SJCRH30 (cell line): ENCODE results near the gene UACA. TPM values are rescaled to one million over a fixed set of nuclear protein-coding genes. Genes with fewer than 3 reads are reported as not detected.
A peak's percentile ranks its signal among the peaks of the same experiment; 100 is the strongest.
"Not testable (repeated sequence)": the region's sequence is repeated elsewhere in the genome, so short reads cannot be mapped to it uniquely, and the experiment has no call there.

Source experiments
- DNase-seq, 2 experiments: peaks; one replicate each; pipeline ENCODE4 v3.0.0-alpha.2; 2015 to 2020
- H3K27ac ChIP-seq: fragments of 250-450 bp; sonication (Bioruptor Pico); 2 replicates; pipeline ENCODE4 v1.5.1; 2020; ENCODE audit warnings: mild to moderate bottlenecking, moderate library complexity
- H3K27me3 ChIP-seq: fragments of 250-450 bp; sonication (Bioruptor Pico); 2 replicates; pipeline ENCODE4 v1.5.1; 2020; ENCODE audit warnings: mild to moderate bottlenecking, moderate library complexity
- H3K36me3 ChIP-seq: fragments of 250-450 bp; sonication (Bioruptor Pico); 2 replicates; pipeline ENCODE4 v1.5.1; 2020; ENCODE audit warnings: mild to moderate bottlenecking, moderate library complexity
- H3K4me1 ChIP-seq: fragments of 250-450 bp; sonication (Bioruptor Pico); 2 replicates; pipeline ENCODE4 v1.5.1; 2020; ENCODE audit warnings: mild to moderate bottlenecking, moderate library complexity
- H3K4me3 ChIP-seq: fragments of 250-450 bp; sonication (Bioruptor Pico); 2 replicates; pipeline ENCODE4 v1.5.1; 2020; ENCODE audit warnings: mild to moderate bottlenecking, moderate library complexity
- H3K9me3 ChIP-seq: fragments of 250-450 bp; sonication (Bioruptor Pico); replicated peaks from 2 replicates; pipeline ENCODE4 v1.5.1; 2020; ENCODE audit warnings: mild to moderate bottlenecking, moderate library complexity
- total RNA-seq: library from RNA; depleted of rRNA; stranded (reverse); fragments of >200 nt; shearing (Covaris generic); gene quantifications from 2 replicates; pipeline ENCODE4 v1.2.3, GENCODE V29; 2014

UACA gene
- total RNA-seq, 1 experiment from 2014 or later: 47.1 TPM

DNA sequence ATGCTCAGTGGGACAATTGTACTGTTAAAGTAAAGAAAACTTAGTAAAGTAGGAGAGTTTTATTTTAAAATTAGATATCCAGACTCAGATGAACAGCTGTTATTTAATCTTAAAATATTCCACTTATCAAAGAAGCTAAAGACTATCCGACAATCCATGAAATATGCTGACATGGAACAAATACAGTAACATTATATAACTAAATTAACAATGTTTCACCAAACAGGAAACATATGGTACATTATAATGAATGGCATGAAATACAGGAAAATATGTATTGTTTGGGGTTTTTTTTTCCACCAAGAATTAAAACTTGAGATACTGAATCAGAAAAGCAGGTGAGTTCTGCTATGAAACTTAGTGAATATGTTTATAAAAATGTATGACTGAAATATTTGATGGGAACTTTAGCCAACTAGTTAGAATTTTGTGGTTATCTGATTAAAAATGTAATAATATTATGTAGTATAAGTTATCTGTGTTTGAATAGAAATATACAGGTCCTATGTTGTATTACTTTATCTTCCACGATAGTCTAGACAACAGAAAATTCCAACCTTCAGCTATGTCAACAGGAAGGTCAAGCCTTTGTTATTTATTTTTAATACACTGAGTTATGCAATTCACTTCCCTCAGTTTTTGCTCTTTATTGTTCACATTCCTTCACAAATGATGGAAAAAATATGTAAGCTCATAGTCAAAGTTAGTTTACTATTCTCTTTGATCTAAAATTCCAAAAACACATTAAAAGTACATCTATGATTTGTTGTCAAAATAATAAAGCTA is 72.7 kb downstream of the UACA start:
- Histone ChIP-seq H3K9me3 (no peaks in the 10 kb centered on the region), H3K27me3 (no peaks in the 10 kb centered on the region), H3K27ac (no peak overlapping the region), H3K4me3 (no peak overlapping the region), H3K36me3 (peaks cover 56% of the 10 kb centered on the region), H3K4me1 (peaks cover 23% of the 10 kb centered on the region)
- DNase-seq: no peak

- Histone ChIP-seq H3K27me3 (no peaks in the 10 kb centered on the region), H3K4me1 (peaks cover 23% of the 10 kb centered on the region), H3K4me3 (no peak overlapping the region), H3K9me3 (no peaks in the 10 kb centered on the region), H3K36me3 (peaks cover 55% of the 10 kb centered on the region), H3K27ac (no peak overlapping the region)
- DNase-seq: no peak
Observed at GRCh38 chr15:70690021-70690420, 73.3 kb downstream of the UACA start.

- Histone ChIP-seq H3K27ac (peak overlapping the region; percentile 6; the same call in 1 of the 2 replicates), H3K4me3 (no peak overlapping the region), H3K27me3 (no peaks in the 10 kb centered on the region), H3K4me1 (peaks cover 23% of the 10 kb centered on the region), H3K9me3 (no peaks in the 10 kb centered on the region), H3K36me3 (peaks cover 51% of the 10 kb centered on the region)
- peak; percentile 14 to 52 for DNase-seq
Observed at GRCh38 chr15:70687482-70687881, 75.9 kb downstream of the UACA start.

DNA sequence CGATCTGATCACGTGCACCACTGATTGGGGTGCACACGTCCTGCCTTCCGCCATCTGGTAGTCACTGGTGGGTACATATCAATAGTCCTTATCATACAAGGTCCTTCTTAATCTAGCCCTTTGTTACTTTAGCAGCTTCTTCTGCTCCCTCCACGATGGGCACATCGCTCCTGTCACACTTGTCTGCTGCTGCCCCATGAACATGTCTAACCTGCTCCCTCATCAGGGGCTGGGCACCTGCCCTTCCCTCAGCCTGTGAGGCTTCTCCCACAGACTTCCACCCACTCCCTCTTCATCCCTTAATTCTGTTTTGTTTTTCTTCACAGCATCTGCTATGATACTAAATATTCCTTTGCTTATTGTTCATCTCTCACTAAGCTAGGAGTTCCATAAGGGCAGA is 82.5 kb downstream of the UACA start:
- Histone ChIP-seq H3K4me3 (no peak overlapping the region), H3K9me3 (no peaks in the 10 kb centered on the region), H3K27me3 (no peaks in the 10 kb centered on the region), H3K36me3 (peaks cover 48% of the 10 kb centered on the region), H3K27ac (no peak overlapping the region), H3K4me1 (no peaks in the 10 kb centered on the region)
- no peak for DNase-seq

DNA sequence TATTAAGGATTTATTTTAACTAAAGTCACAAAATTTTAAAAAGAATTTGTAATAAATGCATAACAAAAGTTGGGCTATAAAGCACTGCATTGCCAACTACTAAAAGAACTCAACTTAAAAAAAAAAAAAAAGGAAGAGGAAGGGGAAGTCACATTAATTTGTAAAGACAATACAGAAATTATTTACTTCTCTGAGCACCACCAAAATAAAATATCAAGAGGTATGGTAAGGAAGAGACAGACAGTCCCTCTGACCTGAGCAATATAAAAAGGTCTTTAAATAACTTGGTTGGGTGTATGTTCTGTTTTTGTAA is 83.5 kb downstream of the UACA start:
- DNase-seq: no peak
- Histone ChIP-seq H3K4me1 (no peaks in the 10 kb centered on the region), H3K9me3 (no peaks in the 10 kb centered on the region), H3K4me3 (no peak overlapping the region), H3K36me3 (peaks cover 44% of the 10 kb centered on the region), H3K27ac (no peak overlapping the region), H3K27me3 (no peaks in the 10 kb centered on the region)

DNA sequence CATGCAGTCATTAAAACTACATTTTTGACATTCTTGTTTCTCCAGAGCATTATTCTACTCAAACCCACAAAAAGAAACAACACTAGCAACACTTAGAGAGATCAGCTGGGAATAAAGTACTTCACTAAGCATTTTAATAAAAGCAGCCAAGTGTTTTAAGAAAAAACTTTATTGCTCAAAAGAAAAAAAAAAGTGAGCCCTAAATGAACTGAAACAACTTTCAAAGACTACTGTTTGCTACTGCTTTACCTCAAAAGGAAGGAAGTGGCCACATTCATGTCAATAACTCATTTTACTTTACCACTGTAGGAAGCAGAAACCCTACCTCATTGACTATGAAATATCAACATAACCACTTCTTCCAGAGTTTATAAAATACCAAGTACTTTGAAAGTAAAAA is 91.3 kb downstream of the UACA start:
- no peak for DNase-seq
- no peak overlapping the region for H3K27ac ChIP-seq
- no peaks in the 10 kb centered on the region for H3K9me3 ChIP-seq
- H3K4me3 ChIP-seq: no peak overlapping the region
- peaks cover 45% of the 10 kb centered on the region for H3K36me3 ChIP-seq
- H3K27me3 ChIP-seq: no peaks in the 10 kb centered on the region
- no peaks in the 10 kb centered on the region for H3K4me1 ChIP-seq

GRCh38 chr15:70670680-70671079 is 92.7 kb downstream of the UACA start:
- no peaks in the 10 kb centered on the region for H3K4me1 ChIP-seq
- H3K27ac ChIP-seq: no peak overlapping the region
- no peaks in the 10 kb centered on the region for H3K27me3 ChIP-seq
- no peak for DNase-seq
- no peak overlapping the region for H3K4me3 ChIP-seq
- H3K36me3 ChIP-seq: peaks cover 46% of the 10 kb centered on the region
- H3K9me3 ChIP-seq: 0 out of 2 replicates have a peak, but pooled peaks cover 2% of the 10 kb centered on the region

- no peak overlapping the region for H3K27ac ChIP-seq
- H3K4me1 ChIP-seq: no peaks in the 10 kb centered on the region
- H3K36me3 ChIP-seq: peaks cover 47% of the 10 kb centered on the region
- no peak for DNase-seq
- no peaks in the 10 kb centered on the region for H3K27me3 ChIP-seq
- H3K4me3 ChIP-seq: no peak overlapping the region
- 0 out of 2 replicates have a peak, but pooled peaks cover 2% of the 10 kb centered on the region for H3K9me3 ChIP-seq
Observed at GRCh38 chr15:70669966-70670658, 93.2 kb downstream of the UACA start.

- no peak for DNase-seq
- Histone ChIP-seq H3K27ac (no peak overlapping the region), H3K4me1 (no peaks in the 10 kb centered on the region), H3K27me3 (no peaks in the 10 kb centered on the region), H3K36me3 (peaks cover 50% of the 10 kb centered on the region), H3K4me3 (no peak overlapping the region), H3K9me3 (0 out of 2 replicates have a peak, but pooled peaks cover 2% of the 10 kb centered on the region)
Observed at GRCh38 chr15:70669006-70669602, 94.3 kb downstream of the UACA start.

DNA sequence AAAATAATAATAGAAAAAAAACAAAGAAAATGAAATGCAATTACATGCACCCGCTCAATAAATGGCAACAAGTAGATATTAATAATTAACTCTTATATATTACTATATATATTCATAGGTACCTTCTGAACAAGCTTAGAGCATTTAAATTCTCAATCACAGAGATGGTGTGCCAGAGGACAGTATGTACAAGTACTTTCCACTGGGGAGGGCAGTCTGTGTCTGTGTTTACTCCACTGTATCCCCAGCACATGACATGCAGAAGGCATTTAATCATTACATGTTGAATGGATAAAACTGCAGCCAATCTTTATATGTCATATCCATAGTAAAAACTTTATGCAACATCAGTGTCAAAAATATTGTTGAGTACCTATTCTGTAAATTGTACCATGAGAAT is 97.8 kb downstream of the UACA start:
- Histone ChIP-seq H3K27me3 (no peaks in the 10 kb centered on the region), H3K27ac (no peak overlapping the region), H3K9me3 (0 out of 2 replicates have a peak, but pooled peaks cover 2% of the 10 kb centered on the region), H3K4me1 (no peaks in the 10 kb centered on the region), H3K36me3 (peaks cover 55% of the 10 kb centered on the region), H3K4me3 (no peak overlapping the region)
- DNase-seq: no peak

DNA sequence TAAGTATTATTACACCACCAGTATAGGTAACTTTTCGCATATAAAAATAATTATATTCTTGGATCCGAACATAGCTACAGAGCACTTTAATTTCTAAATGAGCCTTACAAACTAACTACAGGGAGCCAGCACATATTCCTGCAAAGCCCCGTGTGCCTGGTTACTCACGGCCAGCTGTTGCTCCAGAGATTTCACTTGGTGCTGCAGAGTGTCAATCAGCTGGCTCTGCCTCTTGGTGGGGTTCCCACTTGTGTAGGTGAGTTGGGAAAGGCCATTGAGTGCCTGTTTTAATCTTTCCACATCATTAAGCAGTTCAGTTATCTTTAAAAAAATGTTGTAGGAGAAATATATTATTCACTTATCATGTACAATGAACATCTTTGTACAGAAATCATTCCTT is 98.9 kb downstream of the UACA start:
- 0 out of 2 replicates have a peak, but pooled peaks cover 2% of the 10 kb centered on the region for H3K9me3 ChIP-seq
- no peaks in the 10 kb centered on the region for H3K27me3 ChIP-seq
- no peaks in the 10 kb centered on the region for H3K4me1 ChIP-seq
- no peak overlapping the region for H3K27ac ChIP-seq
- peaks cover 61% of the 10 kb centered on the region for H3K36me3 ChIP-seq
- DNase-seq: no peak
- no peak overlapping the region for H3K4me3 ChIP-seq

DNA sequence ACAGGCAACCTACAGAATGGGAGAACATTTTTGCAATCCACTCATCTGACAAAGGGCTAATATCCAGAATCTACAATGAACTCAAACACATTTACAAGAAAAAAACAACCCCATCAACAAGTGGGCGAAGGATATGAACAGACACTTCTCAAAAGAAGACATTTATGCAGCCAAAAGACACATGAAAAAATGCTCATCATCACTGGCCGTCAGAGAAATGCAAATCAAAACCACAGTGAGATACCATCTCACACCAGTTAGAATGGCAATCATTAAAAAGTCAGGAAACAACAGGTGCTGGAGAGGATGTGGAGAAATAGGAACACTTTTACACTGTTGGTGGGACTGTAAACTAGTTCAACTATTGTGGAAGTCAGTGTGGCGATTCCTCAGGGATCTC is 100.3 kb downstream of the UACA start:
- H3K4me1 ChIP-seq, H3K27ac ChIP-seq, H3K9me3 ChIP-seq, H3K27me3 ChIP-seq, H3K4me3 ChIP-seq, DNase-seq: not testable (repeated sequence)
- H3K36me3 ChIP-seq: peaks cover 49% of the 10 kb centered on the region

- Histone ChIP-seq H3K4me1 (no peaks in the 10 kb centered on the region), H3K4me3 (no peak overlapping the region), H3K36me3 (peaks cover 46% of the 10 kb centered on the region), H3K27ac (no peak overlapping the region), H3K27me3 (no peaks in the 10 kb centered on the region), H3K9me3 (no peaks in the 10 kb centered on the region)
- DNase-seq: no peak
Observed at GRCh38 chr15:70659662-70660061, 103.7 kb downstream of the UACA start.

DNA sequence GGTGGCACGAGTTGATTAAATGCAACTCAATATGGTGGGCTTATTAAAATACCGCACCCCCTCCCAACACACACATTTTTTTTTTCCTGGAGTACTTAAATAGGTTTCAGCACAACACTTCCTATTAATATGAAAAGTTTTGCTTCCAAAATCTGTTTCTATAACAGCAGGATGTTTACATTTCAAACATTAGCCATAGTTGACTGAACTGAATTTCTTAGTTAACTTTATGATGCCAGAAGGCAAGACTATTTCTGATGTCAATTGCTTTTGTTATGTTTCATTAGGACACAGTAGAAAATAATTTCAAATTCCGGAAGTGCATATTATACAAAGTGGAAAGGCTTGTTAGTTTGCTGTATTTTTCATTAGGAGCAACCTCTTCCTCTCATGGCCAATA is 104.7 kb downstream of the UACA start:
- no peak for DNase-seq
- no peaks in the 10 kb centered on the region for H3K9me3 ChIP-seq

DNA sequence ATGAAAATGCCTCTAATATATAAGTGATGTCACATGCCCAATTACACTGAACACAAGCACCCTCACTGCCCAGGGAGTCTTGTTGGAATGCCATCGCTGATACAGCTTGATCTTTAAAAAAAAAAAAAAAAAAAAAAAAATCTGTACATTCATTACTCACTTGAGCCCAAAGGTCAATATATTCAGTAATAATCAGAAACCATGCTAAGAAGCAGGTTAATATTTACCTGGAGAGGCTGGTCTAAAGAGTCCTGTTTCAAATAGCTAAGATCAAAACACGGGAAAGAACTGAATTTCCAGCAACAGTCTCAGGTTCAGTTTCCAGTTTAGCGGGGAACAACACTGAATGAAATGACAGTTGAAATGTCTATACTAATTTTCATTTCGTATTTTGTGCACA is 109.9 kb downstream of the UACA start:
- Histone ChIP-seq H3K4me1 (no peaks in the 10 kb centered on the region), H3K9me3 (no peaks in the 10 kb centered on the region), H3K27ac (no peak overlapping the region), H3K4me3 (no peak overlapping the region), H3K27me3 (no peaks in the 10 kb centered on the region), H3K36me3 (peaks cover 17% of the 10 kb centered on the region)
- no peak for DNase-seq

More for the DNA sequence above, 104.7 kb downstream of the UACA start:
- no peak overlapping the region for H3K4me3 ChIP-seq
- H3K36me3 ChIP-seq: peaks cover 38% of the 10 kb centered on the region
- no peaks in the 10 kb centered on the region for H3K27me3 ChIP-seq
- H3K4me1 ChIP-seq: no peaks in the 10 kb centered on the region
- H3K27ac ChIP-seq: no peak overlapping the region
